Right lobe of liver (tissue), 4 donors: ENCODE measurements around the gene PTPRN2.

Source experiments
- CTCF ChIP-seq, 4 donors: fragments of 200-600 bp in 3 of 4; fragments of 450-650 bp in 1 of 4; IDR thresholded peaks; one replicate each; pipeline versions ENCODE4 v1.5.1 to v1.8.0; 2016 to 2022; ENCODE audit warnings: antibody characterized with exemption in 4 of 4, mild to moderate bottlenecking in 2 of 4
- POLR2A ChIP-seq: fragments of 450-650 bp; IDR thresholded peaks from one replicate; pipeline ENCODE4 v1.6.1; 2017; ENCODE audit warnings: antibody characterized with exemption, mild to moderate bottlenecking
- donor health status: DM: no; HTN: no; CAD: no.
- donor health status: DM: no; HTN: no; CAD: no.
- donor health status: DM: no; HTN: yes; CAD: no.

- no peak for TF ChIP-seq CTCF (IDR thresholded peaks at IDR 0.05)
- TF ChIP-seq POLR2A, result no peak
Measured at GRCh38 chr7:158256091-158256816, 331.4 kb downstream of the PTPRN2 start.
